GM21737 (cell line): Measurements from ENCODE around the gene KRTAP22-2.

Source experiments
- ATAC-seq: cut with Tn5 transposase; IDR thresholded peaks from one replicate; pipeline ENCODE4 v1.9.1; 2021; ENCODE audit warnings: mild to moderate bottlenecking, moderate library complexity; ENCODE audit not compliant: unreplicated experiment

KRTAP22-2 gene

GRCh38 chr21:30563630-30564029 lies 26.6 kb downstream of the KRTAP22-2 start:
- no peak for ATAC-seq

DNA sequence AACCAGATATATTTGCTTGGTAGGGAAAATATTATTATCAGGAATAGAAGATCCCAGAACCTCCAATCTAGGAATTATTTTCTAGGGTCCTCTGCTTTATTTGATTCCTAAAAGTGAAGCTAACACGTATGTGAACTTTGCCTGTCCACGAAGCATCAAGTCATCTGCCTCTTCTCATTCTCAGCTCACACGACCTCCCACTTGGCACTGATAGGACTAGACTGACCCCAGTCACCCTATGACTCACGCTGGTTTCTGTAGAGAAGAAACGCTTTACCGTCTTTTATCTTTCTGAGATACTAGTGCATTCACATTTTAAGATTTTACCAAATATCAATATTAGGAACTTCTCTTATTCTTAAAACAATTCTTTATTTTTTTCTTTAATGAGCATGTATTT lies 27.1 kb downstream of the KRTAP22-2 start:
- no peak for ATAC-seq

DNA sequence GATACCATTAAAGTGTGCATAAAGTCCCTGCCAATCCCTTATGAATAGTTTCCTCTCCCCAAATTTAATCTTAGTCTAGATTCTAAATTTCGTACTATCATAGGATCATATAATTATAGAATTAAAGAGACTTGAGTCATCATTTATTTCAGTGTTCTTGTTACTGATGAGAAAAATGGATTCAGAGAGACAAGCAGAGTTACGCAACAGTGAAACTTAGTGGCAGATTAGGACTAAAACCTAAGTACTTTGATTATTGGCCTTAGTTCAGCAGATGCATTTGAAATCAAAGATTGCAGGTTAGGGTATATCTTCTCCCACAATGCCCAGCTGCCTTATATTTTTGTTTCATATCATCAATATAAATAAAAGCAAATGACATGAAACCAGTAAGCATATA lies 28.2 kb downstream of the KRTAP22-2 start:
- ATAC-seq, result no peak

DNA sequence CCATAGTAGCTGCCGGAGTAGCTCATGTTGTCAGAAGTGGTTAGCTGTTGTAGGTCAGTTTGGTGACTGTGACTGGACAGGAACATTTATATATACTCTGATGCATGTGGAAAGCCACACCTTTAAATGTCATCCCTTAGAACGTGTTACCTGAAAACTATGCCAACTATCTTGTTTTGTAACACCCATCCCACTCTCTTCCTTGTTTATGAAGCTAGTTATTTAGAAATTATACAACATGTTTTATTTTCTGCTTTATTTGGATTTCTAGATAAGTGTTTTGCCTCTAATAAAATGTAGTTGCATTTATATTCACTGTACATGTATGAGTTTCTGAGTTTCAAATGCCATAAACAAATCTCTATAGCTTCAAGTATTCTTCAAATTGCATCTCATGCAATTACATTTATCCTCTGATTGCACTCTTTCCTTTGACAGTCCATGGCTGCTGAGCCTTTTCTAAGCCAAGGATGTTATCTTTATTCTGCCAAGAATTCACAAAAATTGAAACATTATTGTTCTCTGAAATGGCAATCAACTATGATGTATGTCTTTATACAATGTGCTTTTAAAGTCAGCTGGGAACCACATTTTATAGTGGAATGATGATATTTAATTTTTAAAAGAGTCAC lies 28.8 kb downstream of the KRTAP22-2 start, which contains the start of gene KRTAP19-7:
Gene KRTAP19-7 (minus strand): TSS at position 51 of the 632 bp plus-strand sequence. CDS start 25 bp downstream, at position 26.
- no peak for ATAC-seq

DNA sequence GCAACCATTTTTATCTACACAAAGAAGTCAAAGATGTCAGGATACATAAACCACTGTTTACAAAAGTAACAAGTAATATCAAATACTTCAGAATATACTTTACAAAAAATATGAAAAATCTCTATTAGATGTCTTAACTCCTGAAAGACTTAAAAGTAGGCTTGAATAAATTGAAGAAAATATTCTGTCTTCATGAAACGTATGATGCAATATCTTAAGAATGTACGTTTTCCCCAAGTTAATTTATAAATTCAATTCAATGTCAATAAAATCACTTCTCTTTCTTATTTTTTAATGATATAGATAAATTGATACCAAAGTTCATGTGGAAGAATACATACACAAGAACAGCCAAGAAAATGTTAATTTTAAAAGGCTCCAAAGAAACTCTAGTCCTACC lies 35.1 kb downstream of the KRTAP22-2 start:
- no peak for ATAC-seq

GRCh38 chr21:30552782-30553181 lies 37.4 kb downstream of the KRTAP22-2 start:
- ATAC-seq, result no peak

GRCh38 chr21:30541764-30542163 lies 48.4 kb downstream of the KRTAP22-2 start, which contains the start of gene KRTAP19-6:
Gene KRTAP19-6, minus strand, starts transcription at chr21:30541864. Its CDS starts 31 bp downstream, at chr21:30541833.
- ATAC-seq, result no peak
